ENCODE results near the gene SNRPD3. TPM values are rescaled to one million over a fixed set of nuclear protein-coding genes. Genes with fewer than 3 reads are reported as not detected.

SNRPD3 gene
- total and polyA plus RNA-seq, 2 donors (not counting 3 experiments of a cell fraction or from before 2014, with no cell fraction given): 121 to 253 TPM

GRCh38 chr22:24587251-24587650 is 31.5 kb downstream of the SNRPD3 start:
- BruUV-seq (replicated peaks): no TSS peak
- no peaks in the 10 kb centered on the region for H3K9me3 ChIP-seq (replicated peaks; ENCODE audit: control insufficient read depth, insufficient read depth, low read length)
- intact Hi-C loops (cut with micrococcal nuclease): no loop called here
- H4K20me1 ChIP-seq (replicated peaks; ENCODE audit: control insufficient read depth, extremely low read depth, insufficient read depth, low read length): no peaks in the 10 kb centered on the region
- H3K36me3 ChIP-seq (ENCODE audit: control insufficient read depth in 2 of 2, extremely low read depth in 1 of 2, insufficient read depth in 2 of 2, low read length in 2 of 2): peaks cover 0 to 3% of the 10 kb centered on the region in 2 experiments
- H3K4me1 ChIP-seq (ENCODE audit: control insufficient read depth, extremely low read depth, insufficient read depth, low read length): peaks cover under 1% of the 10 kb centered on the region
- DNase-seq (ENCODE audit: low read depth, low spot score) (no peak), FAIRE-seq (no peak)
- H3K9ac ChIP-seq (replicated peaks; ENCODE audit: extremely low read depth, insufficient read depth, low read length): no peak overlapping the region
- no peak overlapping the region for H2AFZ ChIP-seq (ENCODE audit: low read depth, low read length)
- TF ChIP-seq FOS (IDR thresholded peaks at IDR 0.05; ENCODE audit: borderline replicate concordance, insufficient read depth, low read length) (no peak), CTCF (IDR thresholded peaks at IDR 0.05; ENCODE audit: extremely low read depth in 1 of 2, insufficient read depth in 1 of 2, low read depth in 1 of 2, low read length in 2 of 2) (no peak), JUN (IDR thresholded peaks at IDR 0.05; ENCODE audit: borderline replicate concordance, insufficient read depth, insufficient read length, low read depth) (no peak), POLR2A (IDR thresholded peaks at IDR 0.05; ENCODE audit: low read depth, low read length) (no peak), EZH2 (IDR thresholded peaks at IDR 0.05; ENCODE audit: borderline replicate concordance, low read depth, low read length, severe bottlenecking) (no peak), POLR2AphosphoS5 (IDR thresholded peaks at IDR 0.05; ENCODE audit: insufficient read depth, low read depth, low read length) (no peak), MAX (IDR thresholded peaks at IDR 0.05; ENCODE audit: insufficient read depth, insufficient read length) (no peak), GATA2 (IDR thresholded peaks at IDR 0.05; ENCODE audit: insufficient read depth, insufficient read length, low read depth, low read length) (no peak), MYC (IDR thresholded peaks at IDR 0.05; ENCODE audit: low read depth, low read length) (no peak)
- ChIA-PET POLR2A (no interaction called here), CTCF (interaction anchor here (0.9 kb wide), 1 partner anchor 42 kb away, joined by 3 read pairs; no protein-coding TSS in a partner anchor)
- no peak overlapping the region for H3K4me3 ChIP-seq (replicated peaks in 1 of 3; ENCODE audit: insufficient read depth in 1 of 3, low read depth in 1 of 3, low read length in 3 of 3)
- no peak overlapping the region for H3K27ac ChIP-seq (ENCODE audit: insufficient read depth, low read depth, low read length)
- dilution Hi-C loops (cut with MboI; ENCODE audit: extremely low pct_ligation_motif_present, low sequenced_read_pairs): no loop called here
- H3K4me2 ChIP-seq (ENCODE audit: insufficient read depth, low read length): no peak overlapping the region
- no peaks in the 10 kb centered on the region for H3K79me2 ChIP-seq (ENCODE audit: control insufficient read depth, insufficient read depth, low read length)
- H3K9me1 ChIP-seq (replicated peaks; ENCODE audit: control insufficient read depth, extremely low read depth, insufficient read depth, low read length): no peaks in the 10 kb centered on the region
- no peaks in the 10 kb centered on the region for H3K27me3 ChIP-seq (ENCODE audit: control insufficient read depth in 2 of 2, insufficient read depth in 2 of 2, low read length in 2 of 2)

Data from endothelial cell of umbilical vein (primary cell).